ENCODE measurements around the gene GNAI1. TPM values are rescaled to one million over a fixed set of nuclear protein-coding genes. Genes with fewer than 3 reads are reported as not detected.

Gene GNAI1
- total RNA-seq, 2 donors from 2014 or later: 21.5 to 27.0 TPM

- Mint-ChIP-seq H3K27ac (no peak overlapping the region), H3K4me3 (no peak overlapping the region), H3K36me3 (ENCODE audit: low read depth) (no peaks in the 10 kb centered on the region), H3K27me3 (ENCODE audit: insufficient read depth) (no peaks in the 10 kb centered on the region), H3K4me1 (no peaks in the 10 kb centered on the region), H3K9me3 (no peaks in the 10 kb centered on the region)
- Histone ChIP-seq H3K9ac (ENCODE audit: extremely low read depth, low read length, poor library complexity, severe bottlenecking) (no peak overlapping the region), H3K27me3 (ENCODE audit: control insufficient read depth, insufficient read depth, low read length, poor library complexity, severe bottlenecking) (no peaks in the 10 kb centered on the region), H3K9me3 (ENCODE audit: control insufficient read depth, low read length) (no peaks in the 10 kb centered on the region), H3K4me1 (ENCODE audit: control insufficient read depth, insufficient read depth, low read length) (no peaks in the 10 kb centered on the region), H3K4me3 (ENCODE audit: low read length) (no peak overlapping the region), H3K27ac (ENCODE audit: low read depth, low read length) (no peak overlapping the region), H3K36me3 (ENCODE audit: control insufficient read depth, insufficient read depth, low read length) (no peaks in the 10 kb centered on the region)
- no peak for TF ChIP-seq CTCF (conservative IDR thresholded peaks at IDR 0.05)
- DNase-seq: no peak
Observed at GRCh38 chr7:80249184-80249583, 114.6 kb downstream of the GNAI1 start.

GRCh38 chr7:80249619-80250295, 115.1 kb downstream of the GNAI1 start:
- Histone ChIP-seq H3K27me3 (ENCODE audit: control insufficient read depth, insufficient read depth, low read length, poor library complexity, severe bottlenecking) (no peaks in the 10 kb centered on the region), H3K4me3 (ENCODE audit: low read length) (no peak overlapping the region), H3K36me3 (ENCODE audit: control insufficient read depth, insufficient read depth, low read length) (no peaks in the 10 kb centered on the region), H3K9ac (ENCODE audit: extremely low read depth, low read length, poor library complexity, severe bottlenecking) (no peak overlapping the region), H3K27ac (ENCODE audit: low read depth, low read length) (no peak overlapping the region), H3K4me1 (ENCODE audit: control insufficient read depth, insufficient read depth, low read length) (no peaks in the 10 kb centered on the region), H3K9me3 (ENCODE audit: control insufficient read depth, low read length) (no peaks in the 10 kb centered on the region)
- no peaks in the 10 kb centered on the region for H3K36me3 Mint-ChIP-seq (ENCODE audit: low read depth)
- H3K27me3 Mint-ChIP-seq (ENCODE audit: insufficient read depth): no peaks in the 10 kb centered on the region
- 44 to 50% methylated on average over 2 of the region's 2 CpGs for WGBS, 2 experiments (ENCODE audit: insufficient coverage in 1 of 2, insufficient read length in 1 of 2)
- no peak for TF ChIP-seq CTCF (conservative IDR thresholded peaks at IDR 0.05)
- no peaks in the 10 kb centered on the region for H3K4me1 Mint-ChIP-seq
- DNase-seq: no peak
- no peaks in the 10 kb centered on the region for H3K9me3 Mint-ChIP-seq
- H3K4me3 Mint-ChIP-seq: no peak overlapping the region
- H3K27ac Mint-ChIP-seq: no peak overlapping the region

- WGBS, 2 experiments (ENCODE audit: insufficient coverage in 1 of 2, insufficient read length in 1 of 2): 86 to 93% methylated on average over 3 to 4 of the region's 4 CpGs
- Mint-ChIP-seq H3K27me3 (ENCODE audit: insufficient read depth) (no peaks in the 10 kb centered on the region), H3K4me1 (no peaks in the 10 kb centered on the region), H3K27ac (no peak overlapping the region), H3K4me3 (no peak overlapping the region), H3K36me3 (ENCODE audit: low read depth) (no peaks in the 10 kb centered on the region), H3K9me3 (no peaks in the 10 kb centered on the region)
- Histone ChIP-seq H3K9me3 (ENCODE audit: control insufficient read depth, low read length) (no peaks in the 10 kb centered on the region), H3K4me1 (ENCODE audit: control insufficient read depth, insufficient read depth, low read length) (no peaks in the 10 kb centered on the region), H3K9ac (ENCODE audit: extremely low read depth, low read length, poor library complexity, severe bottlenecking) (no peak overlapping the region), H3K4me3 (ENCODE audit: low read length) (no peak overlapping the region), H3K27me3 (ENCODE audit: control insufficient read depth, insufficient read depth, low read length, poor library complexity, severe bottlenecking) (no peaks in the 10 kb centered on the region), H3K36me3 (ENCODE audit: control insufficient read depth, insufficient read depth, low read length) (no peaks in the 10 kb centered on the region), H3K27ac (ENCODE audit: low read depth, low read length) (no peak overlapping the region)
- TF ChIP-seq CTCF (conservative IDR thresholded peaks at IDR 0.05): no peak
- DNase-seq: no peak
Observed at GRCh38 chr7:80253237-80253636, 118.6 kb downstream of the GNAI1 start.
